GM12891 (cell line): Measurements from ENCODE around the gene C1QTNF9.

Experiments
- PAX5 ChIP-seq: IDR thresholded peaks from 2 replicates; pipeline ENCODE4 v1.6.1; 2011; ENCODE audit warnings: low read length, moderate library complexity, mild to moderate bottlenecking; ENCODE audit not compliant: insufficient read depth, severe bottlenecking
- POLR2A ChIP-seq: IDR thresholded peaks from 2 replicates; pipeline ENCODE4 v1.6.1; 2011; ENCODE audit warnings: low read depth, low read length, control low read depth
- POLR2AphosphoS5 ChIP-seq: IDR thresholded peaks from 2 replicates; pipeline ENCODE4 v1.6.1; 2011; ENCODE audit warnings: low read depth, low read length, control low read depth
- POU2F2 ChIP-seq: IDR thresholded peaks from 2 replicates; pipeline ENCODE4 v1.6.1; 2011; ENCODE audit warnings: low read depth, mild to moderate bottlenecking, control low read depth, low read length, moderate library complexity
- SPI1 ChIP-seq: IDR thresholded peaks from 2 replicates; pipeline ENCODE4 v1.6.1; 2011; ENCODE audit warnings: low read depth, low read length, control low read depth
- TAF1 ChIP-seq: IDR thresholded peaks from 2 replicates; pipeline ENCODE4 v1.6.1; 2011; ENCODE audit warnings: low read depth, low read length, control low read depth

- TF ChIP-seq POLR2AphosphoS5, result no peak
- TF ChIP-seq POLR2A, result no peak
- TF ChIP-seq TAF1, result no peak
- TF ChIP-seq POU2F2, result no peak
- no peak for TF ChIP-seq SPI1
- TF ChIP-seq PAX5, result no peak
Measured at GRCh38 chr13:24308488-24309020, 826 bp upstream of the C1QTNF9 start.
